Measurements from ENCODE around the gene MYO1E. TPM values are rescaled to one million over a fixed set of nuclear protein-coding genes. Genes with fewer than 3 reads are reported as not detected.

Gene MYO1E
- total and polyA plus RNA-seq, 2 of the 8 experiments (the other 6 are each of a cell fraction or from before 2014, with no cell fraction given) = 19.6 to 142 TPM

GRCh38 chr15:59258317-59258716, 114.4 kb downstream of the MYO1E start (continued):
- TF ChIP-seq BCL11A (IDR thresholded peaks at IDR 0.05; ENCODE audit: low read depth in 2 of 2, low read length in 2 of 2) (no peak), SP2 (IDR thresholded peaks at IDR 0.05; ENCODE audit: low read length) (no peak), SRF (IDR thresholded peaks at IDR 0.05; ENCODE audit: low read depth, low read length) (no peak), POU5F1 (IDR thresholded peaks at IDR 0.05; ENCODE audit: low read depth, low read length) (no peak), NANOG (IDR thresholded peaks at IDR 0.05; ENCODE audit: insufficient read depth, low read depth, low read length, poor library complexity, severe bottlenecking) (no peak), TAF7 (optimal IDR thresholded peaks at IDR 0.05; ENCODE audit: borderline replicate concordance, low read depth, low read length) (no peak), YY1 (IDR thresholded peaks at IDR 0.05; ENCODE audit: low read depth, low read length) (no peak)
